Endothelial cell (in vitro differentiated cells): ENCODE measurements around the gene SC5D. TPM values are rescaled to one million over a fixed set of nuclear protein-coding genes. Genes with fewer than 3 reads are reported as not detected.

Experiments used
- DNase-seq: peaks from one replicate; pipeline ENCODE4 v3.0.0; 2021; ENCODE audit warnings: low spot score
- H3K27ac Mint-ChIP-seq: one replicate; pipeline ENCODE4 v1.8.0; 2021; ENCODE audit warnings: mixed read lengths, inconsistent platforms; ENCODE audit not compliant: unreplicated experiment
- H3K27me3 Mint-ChIP-seq: one replicate; pipeline ENCODE4 v1.8.0; 2021; ENCODE audit warnings: mild to moderate bottlenecking, moderate library complexity, mixed read lengths, inconsistent platforms; ENCODE audit not compliant: unreplicated experiment
- H3K36me3 Mint-ChIP-seq: one replicate; pipeline ENCODE4 v1.8.0; 2021; ENCODE audit warnings: mild to moderate bottlenecking, low read depth, mixed read lengths, inconsistent platforms; ENCODE audit not compliant: unreplicated experiment
- H3K4me1 Mint-ChIP-seq: one replicate; pipeline ENCODE4 v1.8.0; 2021; ENCODE audit warnings: mild to moderate bottlenecking, mixed read lengths, inconsistent platforms; ENCODE audit not compliant: unreplicated experiment
- H3K4me3 Mint-ChIP-seq: one replicate; pipeline ENCODE4 v1.8.0; 2021; ENCODE audit warnings: mild to moderate bottlenecking, mixed read lengths, inconsistent platforms; ENCODE audit not compliant: unreplicated experiment
- H3K9me3 Mint-ChIP-seq: one replicate; pipeline ENCODE4 v1.8.0; 2021; ENCODE audit warnings: mixed read lengths, inconsistent platforms; ENCODE audit not compliant: unreplicated experiment
- total RNA-seq: library from RNA; stranded (reverse); fragmentation: NEBNext Ultra II Directional; extraction: Animal tissue kit (Norgen Biotek cat#: 25700); gene quantifications from one replicate; pipeline ENCODE4 v1.2.1, GENCODE V29; 2021; ENCODE audit not compliant: unreplicated experiment
- TF ChIP-seq, protein P1 (sequence below): fragments of 200-600 bp; sonication (generic); IDR thresholded peaks from one replicate; pipeline ENCODE4 v1.5.0; 2021; ENCODE audit warnings: antibody characterized with exemption; ENCODE audit not compliant: unreplicated experiment

Gene SC5D
- total RNA-seq, 1 donor from 2014 or later, result 88.8 TPM

DNA sequence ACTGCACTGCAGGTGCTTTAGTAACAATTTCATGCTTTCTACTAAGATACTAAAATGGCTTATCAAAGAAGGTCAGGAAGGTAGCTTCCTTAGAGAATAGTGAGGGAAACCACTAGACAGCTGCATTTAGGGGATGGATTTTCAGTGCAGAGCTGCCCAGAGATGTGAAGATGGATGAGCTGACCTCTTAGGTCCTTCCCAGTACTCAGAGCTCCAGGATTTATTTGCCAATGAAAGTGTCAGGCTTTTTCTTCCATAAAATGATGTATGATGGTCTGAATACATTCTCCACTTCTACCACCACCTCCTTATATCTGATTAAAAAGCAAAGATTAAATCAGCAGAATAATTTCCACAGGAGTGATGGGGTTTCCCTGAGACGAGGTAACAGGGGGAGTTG is 35.0 kb downstream of the SC5D start:
- H3K9me3 Mint-ChIP-seq, result no peaks in the 10 kb centered on the region
- TF ChIP-seq, protein P1, sequence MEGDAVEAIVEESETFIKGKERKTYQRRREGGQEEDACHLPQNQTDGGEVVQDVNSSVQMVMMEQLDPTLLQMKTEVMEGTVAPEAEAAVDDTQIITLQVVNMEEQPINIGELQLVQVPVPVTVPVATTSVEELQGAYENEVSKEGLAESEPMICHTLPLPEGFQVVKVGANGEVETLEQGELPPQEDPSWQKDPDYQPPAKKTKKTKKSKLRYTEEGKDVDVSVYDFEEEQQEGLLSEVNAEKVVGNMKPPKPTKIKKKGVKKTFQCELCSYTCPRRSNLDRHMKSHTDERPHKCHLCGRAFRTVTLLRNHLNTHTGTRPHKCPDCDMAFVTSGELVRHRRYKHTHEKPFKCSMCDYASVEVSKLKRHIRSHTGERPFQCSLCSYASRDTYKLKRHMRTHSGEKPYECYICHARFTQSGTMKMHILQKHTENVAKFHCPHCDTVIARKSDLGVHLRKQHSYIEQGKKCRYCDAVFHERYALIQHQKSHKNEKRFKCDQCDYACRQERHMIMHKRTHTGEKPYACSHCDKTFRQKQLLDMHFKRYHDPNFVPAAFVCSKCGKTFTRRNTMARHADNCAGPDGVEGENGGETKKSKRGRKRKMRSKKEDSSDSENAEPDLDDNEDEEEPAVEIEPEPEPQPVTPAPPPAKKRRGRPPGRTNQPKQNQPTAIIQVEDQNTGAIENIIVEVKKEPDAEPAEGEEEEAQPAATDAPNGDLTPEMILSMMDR, result no peak
- no peaks in the 10 kb centered on the region for H3K4me1 Mint-ChIP-seq
- H3K36me3 Mint-ChIP-seq, result no peaks in the 10 kb centered on the region
- no peak overlapping the region for H3K27ac Mint-ChIP-seq
- H3K4me3 Mint-ChIP-seq, result no peak overlapping the region
- DNase-seq, result no peak
- H3K27me3 Mint-ChIP-seq, result peaks cover 1% of the 10 kb centered on the region

DNA sequence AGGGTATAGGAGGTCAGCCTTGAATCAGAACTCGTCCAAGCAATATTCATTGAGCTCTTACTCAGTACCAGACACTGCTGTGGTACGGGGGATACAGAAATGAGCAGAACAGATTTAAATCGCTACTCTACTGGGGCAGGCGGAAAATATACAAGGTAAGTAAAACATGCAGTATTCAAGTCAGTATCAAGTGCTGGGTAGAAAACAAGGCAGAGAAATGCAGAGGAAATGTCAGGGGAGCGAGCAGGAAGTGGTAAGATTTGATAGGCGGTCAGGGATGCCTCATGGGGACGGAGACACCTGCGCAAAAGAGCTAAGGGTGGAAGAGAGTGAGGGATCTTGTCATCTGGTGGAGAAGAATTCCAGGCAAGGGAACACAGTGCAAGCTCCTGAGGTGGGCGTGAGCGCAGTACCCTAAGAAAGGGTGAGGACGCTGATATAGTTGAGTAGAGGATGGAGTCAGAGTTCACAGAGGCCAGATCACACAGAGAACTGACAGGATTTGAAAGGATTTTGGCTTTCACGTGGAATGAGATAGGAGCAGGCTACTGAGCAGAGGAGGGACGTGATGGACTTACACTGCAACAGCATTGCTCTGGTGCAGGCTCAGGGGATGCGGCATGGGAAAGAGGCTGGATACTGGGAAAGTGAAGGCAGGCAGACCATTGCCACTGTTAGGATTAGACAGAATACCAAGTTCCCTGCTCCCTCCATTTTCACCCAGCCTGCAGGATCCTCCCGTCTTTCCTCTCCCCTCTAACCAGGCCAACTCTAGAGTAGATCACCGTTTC is 35.8 kb downstream of the SC5D start:
- Mint-ChIP-seq H3K27ac (no peak overlapping the region), H3K4me3 (no peak overlapping the region), H3K9me3 (no peaks in the 10 kb centered on the region), H3K4me1 (no peaks in the 10 kb centered on the region), H3K27me3 (peaks cover 1% of the 10 kb centered on the region), H3K36me3 (no peaks in the 10 kb centered on the region)
- TF ChIP-seq, protein P1, result no peak
- no peak for DNase-seq

DNA sequence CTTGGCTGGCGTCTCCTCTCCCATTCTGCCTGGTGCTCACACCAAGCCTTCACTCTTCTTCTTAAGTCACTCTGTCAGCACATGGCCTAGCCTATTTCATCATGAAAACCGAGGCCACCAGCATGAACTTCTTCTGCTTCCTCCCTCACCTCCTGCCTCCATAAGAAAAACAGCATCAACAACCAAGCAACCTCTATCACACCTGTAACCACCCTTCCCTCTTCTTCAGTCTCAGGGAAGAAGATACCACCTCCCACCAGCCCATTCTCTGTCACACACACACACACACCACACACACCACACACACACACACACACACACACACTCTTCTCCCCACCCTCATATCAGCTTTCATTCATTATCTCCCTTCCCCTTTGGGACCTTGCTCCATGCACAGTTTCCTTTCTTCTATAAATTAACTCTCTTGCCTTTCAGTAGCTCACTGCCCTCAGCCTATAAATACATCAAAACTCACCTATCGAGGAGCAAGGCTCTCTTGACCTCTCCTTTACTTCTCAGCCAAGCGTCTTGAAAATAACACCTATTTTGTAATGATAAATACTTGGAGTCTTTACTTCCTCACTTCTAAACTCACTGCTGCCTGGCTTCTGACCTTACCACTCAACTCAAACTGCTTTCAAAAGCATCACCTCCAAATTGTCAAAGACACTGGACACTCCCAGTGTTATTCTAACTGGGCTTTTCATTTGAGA is 36.6 kb downstream of the SC5D start:
- Mint-ChIP-seq H3K36me3 (no peaks in the 10 kb centered on the region), H3K27ac (no peak overlapping the region), H3K4me1 (no peaks in the 10 kb centered on the region), H3K9me3 (no peaks in the 10 kb centered on the region), H3K4me3 (no peak overlapping the region), H3K27me3 (peaks cover 1% of the 10 kb centered on the region)
- TF ChIP-seq, protein P1, result no peak
- DNase-seq, result no peak

DNA sequence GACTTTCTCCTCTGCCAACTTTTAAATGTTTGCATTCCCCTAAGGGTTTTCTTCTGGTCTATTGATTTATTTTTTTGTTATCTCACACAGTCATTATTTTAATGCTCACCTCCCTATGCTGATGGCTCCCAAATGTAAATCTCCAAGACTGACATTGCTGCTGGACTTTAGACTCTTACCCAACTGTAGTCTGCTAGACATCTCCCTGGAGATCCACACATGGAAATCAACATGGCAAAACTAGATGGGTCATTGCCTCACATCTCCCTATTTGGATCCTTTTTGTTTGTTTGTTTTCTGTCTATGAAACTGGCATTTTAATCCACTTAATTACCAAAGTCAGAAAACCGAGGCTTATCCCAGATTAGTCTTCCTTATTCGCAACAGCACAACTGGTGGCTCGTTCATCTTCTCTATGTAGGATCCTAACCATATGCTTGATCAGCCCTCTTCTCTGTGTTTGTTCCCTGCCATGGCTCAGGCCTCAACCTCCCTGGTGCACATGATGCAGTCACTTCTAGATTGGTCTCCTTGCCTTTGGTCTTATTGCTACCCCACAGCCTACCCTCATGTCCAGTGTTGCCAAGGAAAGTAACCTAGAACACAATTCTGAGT is 37.3 kb downstream of the SC5D start:
- H3K9me3 Mint-ChIP-seq, result no peaks in the 10 kb centered on the region
- H3K27me3 Mint-ChIP-seq, result peaks cover 1% of the 10 kb centered on the region
- H3K27ac Mint-ChIP-seq, result no peak overlapping the region
- H3K4me3 Mint-ChIP-seq, result no peak overlapping the region
- H3K36me3 Mint-ChIP-seq, result no peaks in the 10 kb centered on the region
- DNase-seq, result no peak
- no peaks in the 10 kb centered on the region for H3K4me1 Mint-ChIP-seq
- TF ChIP-seq, protein P1, result no peak
